Upper lobe of left lung (tissue), 6 donors: ENCODE results near the gene POGZ. TPM values are rescaled to one million over a fixed set of nuclear protein-coding genes. Genes with fewer than 3 reads are reported as not detected.
A peak's percentile ranks its signal among the peaks of the same experiment; 100 is the strongest.

Experiments used
- ATAC-seq, 2 donors: fragments of 200-7000 bp; cut with Tn5 transposase; one replicate each; pipeline ENCODE4 v1.9.1; 2022; ENCODE audit warnings: mild to moderate bottlenecking in 2 of 2, moderate library complexity in 2 of 2; ENCODE audit not compliant: low FRiP score in 2 of 2
- DNase-seq, 2 donors: peaks; one replicate each; pipeline ENCODE4 v3.0.0-alpha.2; 2019 to 2020
- H3K27ac ChIP-seq, 4 donors: fragments of 200-600 bp; sonication (generic); one replicate each; pipeline ENCODE4 v1.5.1; 2016 to 2019
- H3K27me3 ChIP-seq, 4 donors: fragments of 200-600 bp; sonication (generic); one replicate each; pipeline ENCODE4 v1.5.1; 2017 to 2019
- H3K36me3 ChIP-seq, 4 donors: fragments of 200-600 bp; sonication (generic); one replicate each; pipeline ENCODE4 v1.5.1; 2016 to 2019
- H3K4me1 ChIP-seq, 4 donors: fragments of 200-600 bp; sonication (generic); one replicate each; pipeline ENCODE4 v1.5.1; 2018 to 2019
- H3K4me3 ChIP-seq, 4 donors: fragments of 200-600 bp; sonication (generic); one replicate each; pipeline ENCODE4 v1.5.1; 2017 to 2019; ENCODE audit warnings: mild to moderate bottlenecking in 2 of 4, moderate library complexity in 1 of 4
- H3K9me3 ChIP-seq, 4 donors: fragments of 200-600 bp; sonication (generic); one replicate each; pipeline ENCODE4 v1.5.1; 2018 to 2019
- EP300 ChIP-seq, 4 donors: sonication (generic); formaldehyde crosslinking; IDR thresholded peaks; one replicate each; pipeline ENCODE4 v1.5.1; 2017; ENCODE audit warnings: antibody characterized with exemption in 4 of 4, control low read depth in 2 of 4
- POLR2A ChIP-seq, 4 donors: fragments of 450-650 bp; IDR thresholded peaks; one replicate each; pipeline ENCODE4 v1.5.1; 2016 to 2017; ENCODE audit warnings: antibody characterized with exemption in 4 of 4, mild to moderate bottlenecking in 2 of 4
- POLR2AphosphoS5 ChIP-seq, 2 donors: sonication (generic); formaldehyde crosslinking; IDR thresholded peaks; one replicate each; pipeline ENCODE4 v1.5.1; 2017; ENCODE audit warnings: antibody characterized with exemption in 2 of 2
- WGBS, 2 donors: methylation state at CpG; one replicate each; pipeline ENCODE4 v1.1.5; 2017 to 2018; 5-methylcytosine and 5-hydroxymethylcytosine counted together
- total RNA-seq, 6 donors: library from RNA; depleted of rRNA in 4 of 6; stranded (reverse); fragments of >200 nt in 4 of 6; gene quantifications; one replicate each; pipeline versions ENCODE4 v1.1.0 to v1.2.1, GENCODE V29; 2016 to 2021
- TF ChIP-seq, protein P1 (sequence below), 6 experiments: fragments of 450-650 bp in 4 of 6; fragments of 200-600 bp in 2 of 6; sonication (generic) in 2 of 6; IDR thresholded peaks; one replicate each; pipeline ENCODE4 v1.5.1; 2016 to 2019; ENCODE audit warnings: antibody characterized with exemption in 6 of 6
- donor health status: DM: no; HTN: no; CAD: no; lungs with moderate emphysema.
- donor health status: DM: no; HTN: yes; CAD: no; lungs with severe emphysema.

The POGZ gene
- total RNA-seq, 6 donors from 2014 or later, result 34.2 to 148 (median 67.9) TPM

DNA sequence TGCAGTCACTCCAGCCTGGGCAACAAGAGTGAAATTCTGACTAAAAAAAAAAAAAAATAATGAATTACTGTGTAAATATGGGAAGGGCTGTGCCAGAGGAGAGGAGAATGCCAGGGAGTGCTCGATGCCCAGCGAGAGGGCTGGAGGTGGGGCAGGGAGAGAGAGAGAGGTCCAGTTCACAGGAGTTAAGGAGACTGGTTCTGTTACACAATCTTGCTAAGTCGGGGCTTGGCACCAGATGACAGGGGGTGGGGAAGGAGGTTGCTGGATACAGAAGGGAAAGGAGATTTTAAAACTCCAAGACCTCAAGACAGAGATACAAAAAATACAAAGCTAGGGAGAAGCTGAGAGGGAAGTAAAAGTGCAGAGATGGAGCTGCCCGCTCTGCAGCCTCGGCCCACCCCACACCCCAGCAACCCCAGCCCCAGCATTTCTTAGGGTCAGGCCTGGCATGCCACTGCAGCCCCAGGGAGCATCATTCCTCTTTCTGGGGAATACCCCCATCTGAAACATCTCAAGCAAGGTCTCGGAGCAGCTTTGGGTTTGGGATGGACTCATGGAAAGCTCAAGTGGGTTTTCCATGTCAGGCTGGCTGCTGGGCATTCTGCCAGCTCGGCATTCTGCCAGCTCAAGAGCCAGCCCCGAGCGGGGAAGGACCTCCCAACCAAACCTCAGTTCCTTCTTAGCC, 87.8 kb downstream of the POGZ start:
- Histone ChIP-seq H3K4me1 (peaks cover 33 to 52% (median 42%) of the 10 kb centered on the region in 4 donors), H3K27ac (peak overlapping the region; percentile 78 to 89 (median 84))

GRCh38 chr1:151370211-151370911, 88.9 kb downstream of the POGZ start:
- Histone ChIP-seq H3K4me1 (peaks cover 33 to 52% (median 42%) of the 10 kb centered on the region in 4 donors), H3K9me3 (no peaks in the 10 kb centered on the region), H3K27me3 (no peaks in the 10 kb centered on the region), H3K4me3 (peak overlapping the region in 3 of 4 donors; percentile 50 to 66 (median 63)), H3K27ac (peak overlapping the region; percentile 63 to 89 (median 84)), H3K36me3 (peaks cover 12 to 34% (median 17%) of the 10 kb centered on the region in 4 donors)
- 26 to 50% methylated on average over 6 of the region's 6 CpGs for whole genome bisulfite sequencing, 2 donors
- ATAC-seq (no peak), DNase-seq (peak; percentile 27 to 76)
- TF ChIP-seq POLR2A (IDR thresholded peaks at IDR 0.05), result no peak
- TF ChIP-seq, protein P1, sequence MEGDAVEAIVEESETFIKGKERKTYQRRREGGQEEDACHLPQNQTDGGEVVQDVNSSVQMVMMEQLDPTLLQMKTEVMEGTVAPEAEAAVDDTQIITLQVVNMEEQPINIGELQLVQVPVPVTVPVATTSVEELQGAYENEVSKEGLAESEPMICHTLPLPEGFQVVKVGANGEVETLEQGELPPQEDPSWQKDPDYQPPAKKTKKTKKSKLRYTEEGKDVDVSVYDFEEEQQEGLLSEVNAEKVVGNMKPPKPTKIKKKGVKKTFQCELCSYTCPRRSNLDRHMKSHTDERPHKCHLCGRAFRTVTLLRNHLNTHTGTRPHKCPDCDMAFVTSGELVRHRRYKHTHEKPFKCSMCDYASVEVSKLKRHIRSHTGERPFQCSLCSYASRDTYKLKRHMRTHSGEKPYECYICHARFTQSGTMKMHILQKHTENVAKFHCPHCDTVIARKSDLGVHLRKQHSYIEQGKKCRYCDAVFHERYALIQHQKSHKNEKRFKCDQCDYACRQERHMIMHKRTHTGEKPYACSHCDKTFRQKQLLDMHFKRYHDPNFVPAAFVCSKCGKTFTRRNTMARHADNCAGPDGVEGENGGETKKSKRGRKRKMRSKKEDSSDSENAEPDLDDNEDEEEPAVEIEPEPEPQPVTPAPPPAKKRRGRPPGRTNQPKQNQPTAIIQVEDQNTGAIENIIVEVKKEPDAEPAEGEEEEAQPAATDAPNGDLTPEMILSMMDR (IDR thresholded peaks at IDR 0.05), result no peak
- no peak for TF ChIP-seq EP300 (IDR thresholded peaks at IDR 0.05)
- no peak for TF ChIP-seq POLR2AphosphoS5 (IDR thresholded peaks at IDR 0.05)

More for the DNA sequence above, 87.8 kb downstream of the POGZ start:
- TF ChIP-seq POLR2A (IDR thresholded peaks at IDR 0.05) (peak in 1 of 4 donors; percentile 9), POLR2AphosphoS5 (IDR thresholded peaks at IDR 0.05) (no peak), EP300 (IDR thresholded peaks at IDR 0.05) (no peak)
- Histone ChIP-seq H3K36me3 (peaks cover 4 to 22% (median 7%) of the 10 kb centered on the region in 4 donors), H3K27me3 (no peaks in the 10 kb centered on the region), H3K4me3 (peak overlapping the region in 3 of 4 donors; percentile 50 to 66 (median 63)), H3K9me3 (no peaks in the 10 kb centered on the region)
- WGBS, 2 donors, result 21 to 29% methylated on average over 9 of the region's 9 CpGs
- DNase-seq (peak; percentile 71 to 90), ATAC-seq (peak; percentile 79 to 90)

DNA sequence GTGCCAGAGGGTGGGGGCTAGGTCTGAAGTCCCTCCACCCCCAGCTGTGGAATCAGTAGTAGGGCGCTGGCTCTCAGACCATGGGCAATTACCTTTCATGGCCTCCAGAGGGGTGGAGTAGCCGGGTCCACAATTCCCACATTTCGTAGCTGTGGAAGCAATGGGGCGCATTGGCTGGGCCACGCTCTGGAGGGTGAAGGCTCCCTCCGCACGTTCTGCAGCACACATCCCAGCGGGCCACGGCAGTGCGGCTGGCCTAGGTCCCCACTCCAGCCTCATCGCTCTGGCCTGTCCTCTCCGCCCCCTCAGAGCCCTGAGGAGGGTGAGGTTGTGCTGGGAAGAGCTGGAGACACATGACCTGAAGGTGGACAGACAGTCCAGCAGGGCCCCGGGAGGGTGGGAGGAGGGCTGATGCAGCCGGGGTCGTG, 89.7 kb downstream of the POGZ start:
- peak in 1 of 2 donors; percentile 51 for DNase-seq

GRCh38 chr1:151369302-151369610, 90.0 kb downstream of the POGZ start:
- DNase-seq, result no peak
- peaks cover 16 to 45% (median 27%) of the 10 kb centered on the region in 4 donors for H3K36me3 ChIP-seq
- H3K27ac ChIP-seq, result peak overlapping the region in 2 of 4 donors; percentile 24 to 84
- peaks cover 33 to 52% (median 42%) of the 10 kb centered on the region in 4 donors for H3K4me1 ChIP-seq
- H3K9me3 ChIP-seq, result no peaks in the 10 kb centered on the region
- 83 to 87% methylated on average over 5 to 7 of the region's 7 CpGs for WGBS, 2 donors
- TF ChIP-seq POLR2AphosphoS5 (IDR thresholded peaks at IDR 0.05) (no peak), EP300 (IDR thresholded peaks at IDR 0.05) (no peak), POLR2A (IDR thresholded peaks at IDR 0.05) (no peak)
- TF ChIP-seq, protein P1 (IDR thresholded peaks at IDR 0.05), result no peak
- H3K27me3 ChIP-seq, result no peaks in the 10 kb centered on the region
- H3K4me3 ChIP-seq, result peak overlapping the region in 2 of 4 donors; percentile 63 to 66
- no peak for ATAC-seq

More for the DNA sequence above, 89.7 kb downstream of the POGZ start:
- peak overlapping the region in 2 of 4 donors; percentile 63 to 66 for H3K4me3 ChIP-seq
- H3K27me3 ChIP-seq, result no peaks in the 10 kb centered on the region
- H3K4me1 ChIP-seq, result peaks cover 33 to 52% (median 42%) of the 10 kb centered on the region in 4 donors
- peaks cover 12 to 41% (median 24%) of the 10 kb centered on the region in 4 donors for H3K36me3 ChIP-seq
- no peaks in the 10 kb centered on the region for H3K9me3 ChIP-seq
- no peak for ATAC-seq
- TF ChIP-seq, protein P1 (IDR thresholded peaks at IDR 0.05), result peak in 1 of 6 experiments; percentile 11
- no peak for TF ChIP-seq POLR2AphosphoS5 (IDR thresholded peaks at IDR 0.05)
- peak overlapping the region in 3 of 4 donors; percentile 83 to 89 (median 84) for H3K27ac ChIP-seq
- 72 to 85% methylated on average over 15 of the region's 15 CpGs for WGBS, 2 donors
